ENCODE results near the gene TMEM232. TPM values are rescaled to one million over a fixed set of nuclear protein-coding genes. Genes with fewer than 3 reads are reported as not detected.

TMEM232 gene
- total and polyA plus RNA-seq, 2 donors (not counting 3 experiments of a cell fraction or from before 2014, with no cell fraction given) = 0.17 to 0.38 TPM

DNA sequence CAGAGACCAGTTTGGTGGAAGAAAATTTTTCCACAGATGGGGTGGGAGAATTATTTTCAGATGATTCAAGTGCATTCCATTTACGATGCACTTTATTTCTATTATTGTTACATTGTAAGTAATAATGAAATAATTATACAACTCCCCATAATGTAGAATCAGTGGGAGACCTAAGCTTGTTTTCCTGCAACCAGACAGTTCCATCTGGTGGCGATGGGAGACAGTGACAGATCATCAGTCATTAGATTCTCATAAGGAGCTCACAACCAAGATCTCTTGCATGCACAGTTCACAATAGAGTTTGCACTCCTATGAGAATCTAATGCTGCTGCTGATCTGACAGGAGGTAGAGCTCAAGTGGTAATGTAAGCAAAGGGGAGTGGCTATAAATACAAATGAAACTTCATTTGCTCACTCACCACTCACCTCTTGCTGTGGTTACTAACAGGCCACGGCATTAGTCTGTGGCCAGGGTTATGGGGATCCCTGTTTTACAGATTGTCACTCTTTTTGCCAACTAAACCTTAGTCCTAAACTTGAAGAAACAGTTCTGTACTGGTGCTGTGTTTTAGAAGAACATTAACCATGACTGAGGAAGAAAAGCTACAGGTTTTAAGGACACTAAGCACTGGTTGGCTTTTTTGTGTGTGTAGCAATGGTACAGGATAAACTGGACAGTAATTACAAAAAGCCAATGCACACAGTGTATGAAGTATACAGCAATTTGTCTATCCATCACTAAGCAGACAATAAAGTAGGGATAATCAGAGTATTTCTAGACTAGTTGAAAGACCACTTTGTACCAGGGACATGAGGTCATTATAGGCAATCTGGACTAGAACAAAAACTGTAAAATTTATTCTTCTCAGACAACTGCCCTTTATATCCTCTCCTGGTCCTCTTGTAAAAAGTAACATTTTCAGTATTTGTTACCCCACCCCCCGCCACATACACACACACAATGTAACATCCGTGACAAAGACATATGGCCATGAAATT lies 9.9 kb downstream of the TMEM232 start:
- H3K4me3 ChIP-seq (replicated peaks in 1 of 3; ENCODE audit: insufficient read depth in 1 of 3, low read depth in 1 of 3, low read length in 3 of 3) = no peak overlapping the region
- H3K4me1 ChIP-seq (ENCODE audit: control insufficient read depth, extremely low read depth, insufficient read depth, low read length) = no peaks in the 10 kb centered on the region
- CTCF ChIA-PET = no interaction called here
- H3K79me2 ChIP-seq (ENCODE audit: control insufficient read depth, insufficient read depth, low read length) = no peaks in the 10 kb centered on the region
- H3K9me3 ChIP-seq (replicated peaks; ENCODE audit: control insufficient read depth, insufficient read depth, low read length) = no peaks in the 10 kb centered on the region
- DNase-seq (ENCODE audit: low read depth, low spot score) = no peak
- no peaks in the 10 kb centered on the region for H3K36me3 ChIP-seq (ENCODE audit: control insufficient read depth in 2 of 2, extremely low read depth in 1 of 2, insufficient read depth in 2 of 2, low read length in 2 of 2)
- H3K9ac ChIP-seq (replicated peaks; ENCODE audit: extremely low read depth, insufficient read depth, low read length) = no peak overlapping the region
- no peak overlapping the region for H2AFZ ChIP-seq (ENCODE audit: low read depth, low read length)
- no peak for TF ChIP-seq MYC (IDR thresholded peaks at IDR 0.05; ENCODE audit: low read depth, low read length)
- TF ChIP-seq GATA2 (IDR thresholded peaks at IDR 0.05; ENCODE audit: insufficient read depth, insufficient read length, low read depth, low read length) = no peak
- TF ChIP-seq POLR2AphosphoS5 (IDR thresholded peaks at IDR 0.05; ENCODE audit: insufficient read depth, low read depth, low read length) = no peak
- TF ChIP-seq, protein P1, sequence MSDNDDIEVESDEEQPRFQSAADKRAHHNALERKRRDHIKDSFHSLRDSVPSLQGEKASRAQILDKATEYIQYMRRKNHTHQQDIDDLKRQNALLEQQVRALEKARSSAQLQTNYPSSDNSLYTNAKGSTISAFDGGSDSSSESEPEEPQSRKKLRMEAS (IDR thresholded peaks at IDR 0.05; ENCODE audit: insufficient read depth, insufficient read length) = no peak
- TF ChIP-seq, protein P2, sequence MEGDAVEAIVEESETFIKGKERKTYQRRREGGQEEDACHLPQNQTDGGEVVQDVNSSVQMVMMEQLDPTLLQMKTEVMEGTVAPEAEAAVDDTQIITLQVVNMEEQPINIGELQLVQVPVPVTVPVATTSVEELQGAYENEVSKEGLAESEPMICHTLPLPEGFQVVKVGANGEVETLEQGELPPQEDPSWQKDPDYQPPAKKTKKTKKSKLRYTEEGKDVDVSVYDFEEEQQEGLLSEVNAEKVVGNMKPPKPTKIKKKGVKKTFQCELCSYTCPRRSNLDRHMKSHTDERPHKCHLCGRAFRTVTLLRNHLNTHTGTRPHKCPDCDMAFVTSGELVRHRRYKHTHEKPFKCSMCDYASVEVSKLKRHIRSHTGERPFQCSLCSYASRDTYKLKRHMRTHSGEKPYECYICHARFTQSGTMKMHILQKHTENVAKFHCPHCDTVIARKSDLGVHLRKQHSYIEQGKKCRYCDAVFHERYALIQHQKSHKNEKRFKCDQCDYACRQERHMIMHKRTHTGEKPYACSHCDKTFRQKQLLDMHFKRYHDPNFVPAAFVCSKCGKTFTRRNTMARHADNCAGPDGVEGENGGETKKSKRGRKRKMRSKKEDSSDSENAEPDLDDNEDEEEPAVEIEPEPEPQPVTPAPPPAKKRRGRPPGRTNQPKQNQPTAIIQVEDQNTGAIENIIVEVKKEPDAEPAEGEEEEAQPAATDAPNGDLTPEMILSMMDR (IDR thresholded peaks at IDR 0.05; ENCODE audit: extremely low read depth in 1 of 2, insufficient read depth in 1 of 2, low read depth in 1 of 2, low read length in 2 of 2) = no peak
- no peak for TF ChIP-seq POLR2A (IDR thresholded peaks at IDR 0.05; ENCODE audit: low read depth, low read length)
- no peak for TF ChIP-seq JUN (IDR thresholded peaks at IDR 0.05; ENCODE audit: borderline replicate concordance, insufficient read depth, insufficient read length, low read depth)
- no peak for TF ChIP-seq FOS (IDR thresholded peaks at IDR 0.05; ENCODE audit: borderline replicate concordance, insufficient read depth, low read length)
- no peak for TF ChIP-seq EZH2 (IDR thresholded peaks at IDR 0.05; ENCODE audit: borderline replicate concordance, low read depth, low read length, severe bottlenecking)
- no peaks in the 10 kb centered on the region for H3K27me3 ChIP-seq (ENCODE audit: control insufficient read depth in 2 of 2, insufficient read depth in 2 of 2, low read length in 2 of 2)
- H3K4me2 ChIP-seq (ENCODE audit: insufficient read depth, low read length) = no peak overlapping the region
- H3K9me1 ChIP-seq (replicated peaks; ENCODE audit: control insufficient read depth, extremely low read depth, insufficient read depth, low read length) = no peaks in the 10 kb centered on the region
- no TSS peak for BruUV-seq (replicated peaks)
- POLR2A ChIA-PET = no interaction called here
- no peak overlapping the region for H3K27ac ChIP-seq (ENCODE audit: insufficient read depth, low read depth, low read length)
- H4K20me1 ChIP-seq (replicated peaks; ENCODE audit: control insufficient read depth, extremely low read depth, insufficient read depth, low read length) = no peaks in the 10 kb centered on the region
- FAIRE-seq = no peak
- intact Hi-C loops (cut with micrococcal nuclease) (no loop called here), dilution Hi-C loops (cut with MboI; ENCODE audit: extremely low pct_ligation_motif_present, low sequenced_read_pairs) (no loop called here)
